MM.1S (cell line): ENCODE measurements around the gene TMEM97.

Experiments
- EZH2 ChIP-seq: fragments of 300-600 bp; sonication (generic); optimal IDR thresholded peaks from 2 replicates; pipeline ENCODE3; 2017; ENCODE audit warnings: low read depth, mild to moderate bottlenecking, antibody characterized with exemption, low read length, mixed read lengths
- TF ChIP-seq, protein P1 (sequence below): fragments of 300-600 bp; sonication (generic); IDR thresholded peaks from 2 replicates; pipeline ENCODE4 v1.5.1; 2016; ENCODE audit warnings: antibody characterized with exemption, low read length, mixed read lengths

DNA sequence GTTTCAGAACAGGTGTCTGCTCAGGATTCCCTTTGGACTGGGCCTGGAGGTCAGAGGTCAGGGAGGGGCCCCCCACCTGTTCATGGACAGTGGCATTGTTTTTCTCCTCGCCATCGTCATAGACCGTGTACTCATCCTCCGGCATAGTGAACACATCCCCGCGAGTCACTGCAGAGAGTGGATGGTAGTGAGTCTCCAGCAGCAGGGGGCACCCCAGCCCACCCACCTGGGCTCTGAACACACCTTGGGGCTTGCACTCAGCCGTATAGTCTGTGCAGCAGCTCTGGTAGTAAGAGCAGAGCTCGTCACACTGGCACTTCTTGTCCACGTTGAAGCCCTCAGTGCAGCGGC lies 50.7 kb downstream of the TMEM97 start:
- TF ChIP-seq, protein P1, sequence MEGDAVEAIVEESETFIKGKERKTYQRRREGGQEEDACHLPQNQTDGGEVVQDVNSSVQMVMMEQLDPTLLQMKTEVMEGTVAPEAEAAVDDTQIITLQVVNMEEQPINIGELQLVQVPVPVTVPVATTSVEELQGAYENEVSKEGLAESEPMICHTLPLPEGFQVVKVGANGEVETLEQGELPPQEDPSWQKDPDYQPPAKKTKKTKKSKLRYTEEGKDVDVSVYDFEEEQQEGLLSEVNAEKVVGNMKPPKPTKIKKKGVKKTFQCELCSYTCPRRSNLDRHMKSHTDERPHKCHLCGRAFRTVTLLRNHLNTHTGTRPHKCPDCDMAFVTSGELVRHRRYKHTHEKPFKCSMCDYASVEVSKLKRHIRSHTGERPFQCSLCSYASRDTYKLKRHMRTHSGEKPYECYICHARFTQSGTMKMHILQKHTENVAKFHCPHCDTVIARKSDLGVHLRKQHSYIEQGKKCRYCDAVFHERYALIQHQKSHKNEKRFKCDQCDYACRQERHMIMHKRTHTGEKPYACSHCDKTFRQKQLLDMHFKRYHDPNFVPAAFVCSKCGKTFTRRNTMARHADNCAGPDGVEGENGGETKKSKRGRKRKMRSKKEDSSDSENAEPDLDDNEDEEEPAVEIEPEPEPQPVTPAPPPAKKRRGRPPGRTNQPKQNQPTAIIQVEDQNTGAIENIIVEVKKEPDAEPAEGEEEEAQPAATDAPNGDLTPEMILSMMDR = no peak
- TF ChIP-seq EZH2 = no peak
